K562 (cell line): Measurements from ENCODE around the gene PTCRA. TPM values are rescaled to one million over a fixed set of nuclear protein-coding genes. Genes with fewer than 3 reads are reported as not detected.
A peak's percentile ranks its signal among the peaks of the same experiment; 100 is the strongest.

Experiments used
- ATAC-seq: fragments of 200-7000 bp; cut with Tn5 transposase; 3 replicates; pipeline ENCODE4 v1.9.1; 2020; ENCODE audit warnings: moderate library complexity
- BruUV-seq: library from RNA; stranded (reverse); fragments of 400-500 nt; replicated peaks from 2 replicates; lab custom pipeline; 2021; lab: Mats Ljungman, UMichigan
- CTCF ChIA-PET: fragments of 300-600 bp; formaldehyde crosslinking; extraction: SDS; loops from one replicate; lab custom pipeline; 2021; ENCODE audit warnings: low intra/inter-chr PET ratio; lab: Yijun Ruan, JAX
- POLR2A ChIA-PET: fragments of 300-600, 350-650 bp; sonication (Branson Sonifier 250); formaldehyde crosslinking; extraction: SDS; loops from one replicate; lab custom pipeline; 2021; ENCODE audit warnings: antibody characterized with exemption, inconsistent platforms; lab: Yijun Ruan, JAX
- DNase-seq, 4 experiments: peaks; one replicate each; pipeline versions ENCODE4 v3.0.0 to v3.0.0-alpha.2; 2011 to 2018; ENCODE audit warnings: low spot score in 3 of 4, mixed read lengths in 3 of 4; ENCODE audit errors: extremely low read depth in 1 of 4
- FAIRE-seq: peaks from 2 replicates; lab custom pipeline; 2011; peaks lifted over from hg19 to GRCh38; lab: Jason Lieb, UNC
- H2AFZ ChIP-seq: 2 replicates; pipeline ENCODE4 v1.6.0; 2011; ENCODE audit warnings: low read depth, low read length, control low read depth, inconsistent platforms
- H3K27ac ChIP-seq: fragments of 200-600 bp; 3 replicates; pipeline ENCODE4 v1.8.0; 2011; ENCODE audit warnings: low read depth, mild to moderate bottlenecking, control low read depth, inconsistent platforms, low read length, moderate library complexity, mixed read lengths; ENCODE audit errors: extremely low read depth
- H3K27me3 ChIP-seq, 2 experiments: fragments of 300-600 bp in 1 of 2; 2 replicates in 1 of 2; 3 replicates in 1 of 2; pipeline versions ENCODE4 v1.6.0 to v1.8.0; 2011; ENCODE audit warnings: inconsistent platforms in 2 of 2, low read length in 2 of 2, mild to moderate bottlenecking in 1 of 2, mixed read lengths in 1 of 2, moderate library complexity in 1 of 2; ENCODE audit not compliant: control insufficient read depth in 2 of 2, insufficient read depth in 2 of 2
- H3K36me3 ChIP-seq: fragments of 300-600 bp; 3 replicates; pipeline ENCODE4 v1.8.0; 2011; ENCODE audit warnings: mild to moderate bottlenecking, low read length, inconsistent platforms; ENCODE audit not compliant: control insufficient read depth, insufficient read depth
- H3K4me1 ChIP-seq, 2 experiments: fragments of 200-600 bp in 1 of 2; replicated peaks in 1 of 2; 2 replicates in 1 of 2; 3 replicates in 1 of 2; pipeline versions ENCODE4 v1.5.1 to v1.8.0; 2011; ENCODE audit warnings: inconsistent platforms in 2 of 2, low read length in 2 of 2, mild to moderate bottlenecking in 1 of 2, mixed read lengths in 1 of 2, moderate library complexity in 1 of 2; ENCODE audit not compliant: control insufficient read depth in 2 of 2, insufficient read depth in 2 of 2
- H3K4me2 ChIP-seq: 2 replicates; pipeline ENCODE4 v1.6.1; 2011; ENCODE audit warnings: low read length, control low read depth, inconsistent platforms, mixed read lengths; ENCODE audit not compliant: insufficient read depth
- H3K4me3 ChIP-seq: fragments of 200-600 bp; sonication (generic), shearing (Covaris generic); 2 replicates; pipeline ENCODE4 v1.5.1; 2016; ENCODE audit warnings: control low read depth, inconsistent platforms
- H3K79me2 ChIP-seq: fragments of 200-600 bp; 3 replicates; pipeline ENCODE4 v1.8.0; 2011; ENCODE audit warnings: low read length, inconsistent platforms; ENCODE audit not compliant: control insufficient read depth, insufficient read depth
- H3K9ac ChIP-seq, 2 experiments: 2 replicates each; pipeline versions ENCODE4 v1.6.0 to v1.6.1; 2011; ENCODE audit warnings: low read depth in 2 of 2, low read length in 2 of 2, control low read depth in 1 of 2, inconsistent platforms in 1 of 2, mild to moderate bottlenecking in 1 of 2, mixed read lengths in 1 of 2; ENCODE audit not compliant: insufficient read depth in 1 of 2
- H3K9me1 ChIP-seq: one replicate; pipeline ENCODE4 v1.6.0; 2011; ENCODE audit warnings: inconsistent platforms, mild to moderate bottlenecking, low read length, moderate library complexity; ENCODE audit not compliant: control insufficient read depth, insufficient read depth
- H3K9me3 ChIP-seq: replicated peaks from 2 replicates; pipeline ENCODE4 v1.5.1; 2011; ENCODE audit warnings: low read depth, low read length, inconsistent platforms; ENCODE audit not compliant: control insufficient read depth, insufficient read depth
- H4K20me1 ChIP-seq: replicated peaks from 2 replicates; pipeline ENCODE4 v1.6.1; 2011; ENCODE audit warnings: low read length, inconsistent platforms, mixed read lengths; ENCODE audit not compliant: control insufficient read depth, insufficient read depth
- BRD4 ChIP-seq: fragments of 200-600 bp; sonication (generic); IDR thresholded peaks from 2 replicates; pipeline ENCODE4 v1.6.1; 2017; ENCODE audit warnings: inconsistent platforms
- EWSR1 ChIP-seq: fragments of 450-650 bp; IDR thresholded peaks from 2 replicates; pipeline ENCODE4 v1.6.1; 2018; ENCODE audit warnings: borderline replicate concordance, mild to moderate bottlenecking, low read depth, moderate library complexity; ENCODE audit not compliant: partially characterized antibody
- KAT8 ChIP-seq: fragments of 450-650 bp; IDR thresholded peaks from 2 replicates; pipeline ENCODE4 v1.6.1; 2016; ENCODE audit warnings: low read depth, mild to moderate bottlenecking
- KDM5B ChIP-seq: fragments of 200-600 bp; sonication (generic); IDR thresholded peaks from 2 replicates; pipeline ENCODE4 v1.6.1; 2012; ENCODE audit warnings: low read depth, mild to moderate bottlenecking, moderate library complexity, low read length, control low read depth, inconsistent platforms; ENCODE audit not compliant: insufficient replicate concordance
- MYNN ChIP-seq, 2 experiments: sonication (generic); formaldehyde crosslinking in 1 of 2; IDR thresholded peaks; 2 replicates each; pipeline versions ENCODE4 v1.5.0 to v1.6.1; 2016 to 2020; ENCODE audit warnings: antibody characterized with exemption in 1 of 2, missing genetic modification reagents in 1 of 2
- NFIC ChIP-seq: fragments of 450-650 bp; IDR thresholded peaks from 2 replicates; pipeline ENCODE4 v1.6.1; 2017; ENCODE audit warnings: mild to moderate bottlenecking, inconsistent platforms
- POLR2B ChIP-seq: fragments of 450-650 bp; IDR thresholded peaks from 2 replicates; pipeline ENCODE4 v1.6.1; 2018; ENCODE audit warnings: low read depth; ENCODE audit not compliant: partially characterized antibody
- SRSF9 ChIP-seq: fragments of 200-400 bp; formaldehyde crosslinking; IDR thresholded peaks from 2 replicates; pipeline ENCODE4 v1.6.1; 2017; ENCODE audit warnings: low read depth, low read length, borderline replicate concordance
- TGIF2 ChIP-seq: sonication (generic); formaldehyde crosslinking; IDR thresholded peaks from 2 replicates; pipeline ENCODE4 v1.8.1; 2022; ENCODE audit warnings: mild to moderate bottlenecking, missing genetic modification reagents, moderate library complexity
- ZNF41 ChIP-seq: fragments of 250-450 bp; sonication (Bioruptor Pico); conservative IDR thresholded peaks from 2 replicates; pipeline ENCODE4 v1.4.0; 2020; ENCODE audit warnings: mild to moderate bottlenecking
- WGBS: fragments of 100-300 bp; shearing (Covaris generic); methylation state at CpG from one replicate; pipeline ENCODE4 v1.1.6; 2016; ENCODE audit warnings: low coverage, mixed read lengths; ENCODE audit not compliant: insufficient coverage; ENCODE audit errors: missing lambda C conversion rate; 5-methylcytosine and 5-hydroxymethylcytosine counted together
- in situ Hi-C: fragments of 300-500 bp; cut with MboI; formaldehyde crosslinking; loops from 4 replicates; pipeline ENCODE4 v1.15.0; 2018; ENCODE audit warnings: inconsistent platforms, mixed read lengths
- intact Hi-C: fragments of 100-400 bp; cut with micrococcal nuclease; formaldehyde crosslinking; loops from 2 replicates; pipeline ENCODE4 v1.14.2; 2022
- polyA plus RNA-seq, 8 experiments: library from polyadenylated mRNA; depleted of rRNA in 4 of 8; stranded (reverse) in 5 of 8; unstranded in 3 of 8; fragments of >200 nt; fragmentation: Nextera tagmentation in 2 of 8; fragmentation: Illumina TruSeq in 1 of 8; extraction: Ambion mirVana in 2 of 8; extraction: Trizol in 1 of 8; gene quantifications; 2 replicates each; pipeline versions ENCODE4 v1.2.1 to v1.2.3, GENCODE V29; 2011 to 2014; ENCODE audit warnings: inconsistent platforms in 1 of 8, missing spikeins in 1 of 8
- total RNA-seq, 7 experiments: library from RNA; depleted of rRNA in 6 of 7; stranded (reverse); fragments of >200 nt in 6 of 7; fragmentation: Illumina TruSeq in 2 of 7; extraction: Trizol in 2 of 7; gene quantifications; 2 replicates each; pipeline versions ENCODE4 v1.2.1 to v1.2.3, GENCODE V29; 2011 to 2021; ENCODE audit warnings: low replicate concordance in 1 of 7

PTCRA gene
- total and polyA plus RNA-seq, 9 of the 15 experiments (the other 6 are each of a cell fraction or from before 2014, with no cell fraction given): 0.21 TPM; not detected in 8

- in situ Hi-C loops: no loop called here
- FAIRE-seq: no peak
- POLR2A ChIA-PET: interaction anchor here (0.6 to 3.4 kb wide), 8 partner anchors 9 to 864 kb away, joined by 3 to 22 read pairs (median 3); partner anchors contain the start of gene PPP2R5D
Observed at GRCh38 chr6:42973926-42974325, 58.1 kb downstream of the PTCRA start.

GRCh38 chr6:42974919-42975505 lies 59.2 kb downstream of the PTCRA start:
- FAIRE-seq (no peak), ATAC-seq (no peak), DNase-seq (peak in 1 of 4 experiments; percentile 53)
- no peak overlapping the region; the same call in 1 of the 2 replicates for H3K4me2 ChIP-seq
- no peaks in the 10 kb centered on the region for H3K9me1 ChIP-seq
- no peaks in the 10 kb centered on the region for H3K9me3 ChIP-seq
- no peak overlapping the region for H2AFZ ChIP-seq
- H3K27me3 ChIP-seq: no peaks in the 10 kb centered on the region
- TF ChIP-seq KDM5B (peak; percentile 2), SRSF9 (no peak), NFIC (peak; percentile 95), ZNF41 (no peak), MYNN (IDR thresholded peaks at IDR 0.05) (0 out of 2 replicates have a peak, but pooled peaks have one; percentile 15), MYNN (CRISPR knock-in tag; IDR thresholded peaks at IDR 0.05) (no peak), TGIF2 (0 out of 2 replicates have a peak, but pooled peaks have one; percentile 35), EWSR1 (no peak)
- WGBS: 59% methylated on average over 5 of the region's 5 CpGs
- 0 out of 3 replicates have a peak overlapping the region, but pooled peaks have one; percentile 13 for H3K27ac ChIP-seq
- H3K9ac ChIP-seq: no peak overlapping the region
- H3K4me1 ChIP-seq: peaks cover 38 to 42% of the 10 kb centered on the region in 2 experiments
- intact Hi-C loops (no loop called here), in situ Hi-C loops (no loop called here)
- ChIA-PET CTCF (no interaction called here), POLR2A (interaction anchor here (0.6 to 3.4 kb wide), 5 partner anchors 9 to 46 kb away, joined by 3 to 22 read pairs (median 8); partner anchors contain the start of genes CNPY3 and PPP2R5D)
- peaks cover 5% of the 10 kb centered on the region; the same call in 1 of the 2 replicates for H4K20me1 ChIP-seq
- peaks cover 46% of the 10 kb centered on the region for H3K79me2 ChIP-seq
- H3K36me3 ChIP-seq: peaks cover 39% of the 10 kb centered on the region
- H3K4me3 ChIP-seq: no peak overlapping the region
- no TSS peak for BruUV-seq

More at GRCh38 chr6:42973926-42974325, 58.1 kb downstream of the PTCRA start:
- WGBS: 84% methylated on average over 3 of the region's 3 CpGs
- Histone ChIP-seq H3K9me1 (no peaks in the 10 kb centered on the region), H4K20me1 (peaks cover 5% of the 10 kb centered on the region; the same call in 1 of the 2 replicates), H2AFZ (no peak overlapping the region), H3K4me3 (no peak overlapping the region), H3K36me3 (peaks cover 49% of the 10 kb centered on the region), H3K27me3 (no peaks in the 10 kb centered on the region), H3K79me2 (peaks cover 40% of the 10 kb centered on the region), H3K9ac (no peak overlapping the region), H3K27ac (no peak overlapping the region), H3K4me1 (peaks cover 30 to 38% of the 10 kb centered on the region in 2 experiments), H3K9me3 (no peaks in the 10 kb centered on the region), H3K4me2 (no peak overlapping the region)
- BruUV-seq: no TSS peak
- DNase-seq (no peak), ATAC-seq (no peak)
- CTCF ChIA-PET: no interaction called here
- intact Hi-C loops: no loop called here
- TF ChIP-seq KAT8 (no peak), BRD4 (no peak), POLR2B (peak; percentile 2)
